ENCODE measurements around the gene STK32B. TPM values are rescaled to one million over a fixed set of nuclear protein-coding genes. Genes with fewer than 3 reads are reported as not detected.

STK32B gene
- total RNA-seq, 2 experiments from 2014 or later: not detected

DNA sequence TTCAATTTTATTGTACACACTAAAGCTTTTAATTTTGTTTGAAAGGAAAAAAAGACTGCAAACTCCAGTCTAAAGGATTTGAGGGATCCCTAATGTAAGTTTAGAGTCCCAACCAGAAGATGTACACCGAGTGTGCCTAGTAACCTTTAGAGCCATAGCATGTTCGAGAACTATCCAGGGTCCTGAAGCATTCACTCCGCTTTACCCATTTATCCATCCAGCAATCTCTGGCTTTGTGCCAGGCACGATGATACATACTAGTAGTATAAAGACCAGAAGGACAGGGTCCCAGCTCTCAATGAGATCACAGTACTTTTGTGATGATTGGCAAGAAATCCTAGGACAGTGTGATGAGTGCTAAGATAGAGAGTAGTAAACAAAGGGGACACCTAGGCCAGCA is 168.7 kb downstream of the STK32B start:
- no peaks in the 10 kb centered on the region for H3K36me3 Mint-ChIP-seq (ENCODE audit: low read depth)
- DNase-seq (no peak), ATAC-seq (no peak)
- intact Hi-C loops (cut with micrococcal nuclease): no loop called here
- H3K4me1 Mint-ChIP-seq (ENCODE audit: low read depth): no peaks in the 10 kb centered on the region
- H3K27me3 Mint-ChIP-seq: no peaks in the 10 kb centered on the region
- TF ChIP-seq, protein P1, sequence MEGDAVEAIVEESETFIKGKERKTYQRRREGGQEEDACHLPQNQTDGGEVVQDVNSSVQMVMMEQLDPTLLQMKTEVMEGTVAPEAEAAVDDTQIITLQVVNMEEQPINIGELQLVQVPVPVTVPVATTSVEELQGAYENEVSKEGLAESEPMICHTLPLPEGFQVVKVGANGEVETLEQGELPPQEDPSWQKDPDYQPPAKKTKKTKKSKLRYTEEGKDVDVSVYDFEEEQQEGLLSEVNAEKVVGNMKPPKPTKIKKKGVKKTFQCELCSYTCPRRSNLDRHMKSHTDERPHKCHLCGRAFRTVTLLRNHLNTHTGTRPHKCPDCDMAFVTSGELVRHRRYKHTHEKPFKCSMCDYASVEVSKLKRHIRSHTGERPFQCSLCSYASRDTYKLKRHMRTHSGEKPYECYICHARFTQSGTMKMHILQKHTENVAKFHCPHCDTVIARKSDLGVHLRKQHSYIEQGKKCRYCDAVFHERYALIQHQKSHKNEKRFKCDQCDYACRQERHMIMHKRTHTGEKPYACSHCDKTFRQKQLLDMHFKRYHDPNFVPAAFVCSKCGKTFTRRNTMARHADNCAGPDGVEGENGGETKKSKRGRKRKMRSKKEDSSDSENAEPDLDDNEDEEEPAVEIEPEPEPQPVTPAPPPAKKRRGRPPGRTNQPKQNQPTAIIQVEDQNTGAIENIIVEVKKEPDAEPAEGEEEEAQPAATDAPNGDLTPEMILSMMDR (IDR thresholded peaks at IDR 0.05): no peak
- ChIA-PET POLR2A (no interaction called here), CTCF (no interaction called here)
- no peak overlapping the region for H3K4me3 Mint-ChIP-seq
- H3K27ac Mint-ChIP-seq: no peak overlapping the region
- H3K9me3 Mint-ChIP-seq: peaks cover 13% of the 10 kb centered on the region

DNA sequence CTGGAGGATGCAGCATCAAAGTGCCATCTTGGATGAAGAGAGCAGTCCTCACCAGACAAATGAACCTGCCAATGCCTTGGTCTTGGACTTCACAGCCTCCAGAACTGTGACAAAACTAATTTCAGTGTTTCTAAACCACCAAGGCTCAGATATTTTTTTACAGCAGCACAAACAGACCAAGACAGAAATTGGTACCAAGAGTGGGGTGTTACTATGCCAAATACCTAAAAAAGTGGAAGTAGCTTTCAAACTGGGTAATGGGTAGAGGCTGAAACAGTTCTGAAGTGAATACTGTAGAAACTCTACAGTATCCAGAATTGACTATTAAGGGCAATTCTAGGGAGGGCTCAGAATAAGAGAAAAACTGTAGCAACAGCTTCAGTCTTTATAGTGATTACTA is 170.8 kb downstream of the STK32B start:
- ChIA-PET CTCF (no interaction called here), POLR2A (no interaction called here)
- intact Hi-C loops (cut with micrococcal nuclease): no loop called here
- Mint-ChIP-seq H3K9me3 (peaks cover 13% of the 10 kb centered on the region), H3K4me3 (no peak overlapping the region), H3K27ac (no peak overlapping the region), H3K27me3 (no peaks in the 10 kb centered on the region), H3K4me1 (ENCODE audit: low read depth) (no peaks in the 10 kb centered on the region), H3K36me3 (ENCODE audit: low read depth) (no peaks in the 10 kb centered on the region)
- ATAC-seq (no peak), DNase-seq (no peak)
- TF ChIP-seq, protein P1 (IDR thresholded peaks at IDR 0.05): no peak

DNA sequence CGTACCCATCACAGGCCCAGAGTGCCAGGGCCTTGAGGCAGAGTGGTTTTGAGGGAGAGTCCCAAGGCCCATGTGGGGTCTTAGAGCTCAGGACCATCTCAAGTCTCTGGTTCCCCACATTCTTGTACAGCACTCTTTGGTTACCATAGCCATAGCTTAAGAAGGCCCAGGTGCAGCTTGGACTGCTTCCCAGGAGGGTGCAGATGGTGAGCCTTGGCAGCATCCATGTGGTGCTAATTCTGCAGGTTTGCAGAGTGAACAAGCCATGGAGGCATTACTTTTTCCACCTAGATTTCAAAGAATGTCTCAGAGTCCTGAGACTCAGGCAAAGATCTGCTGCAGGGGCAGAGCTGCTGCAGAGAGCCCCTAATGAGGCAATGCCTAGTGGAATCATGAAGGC is 171.7 kb downstream of the STK32B start:
- H3K9me3 Mint-ChIP-seq: peaks cover 13% of the 10 kb centered on the region
- no peak overlapping the region for H3K27ac Mint-ChIP-seq
- H3K27me3 Mint-ChIP-seq: no peaks in the 10 kb centered on the region
- POLR2A ChIA-PET: no interaction called here
- no peaks in the 10 kb centered on the region for H3K36me3 Mint-ChIP-seq (ENCODE audit: low read depth)
- CTCF ChIA-PET: no interaction called here
- H3K4me1 Mint-ChIP-seq (ENCODE audit: low read depth): no peaks in the 10 kb centered on the region
- H3K4me3 Mint-ChIP-seq: no peak overlapping the region
- DNase-seq (no peak), ATAC-seq (no peak)
- intact Hi-C loops (cut with micrococcal nuclease): no loop called here
- TF ChIP-seq, protein P1 (IDR thresholded peaks at IDR 0.05): no peak

DNA sequence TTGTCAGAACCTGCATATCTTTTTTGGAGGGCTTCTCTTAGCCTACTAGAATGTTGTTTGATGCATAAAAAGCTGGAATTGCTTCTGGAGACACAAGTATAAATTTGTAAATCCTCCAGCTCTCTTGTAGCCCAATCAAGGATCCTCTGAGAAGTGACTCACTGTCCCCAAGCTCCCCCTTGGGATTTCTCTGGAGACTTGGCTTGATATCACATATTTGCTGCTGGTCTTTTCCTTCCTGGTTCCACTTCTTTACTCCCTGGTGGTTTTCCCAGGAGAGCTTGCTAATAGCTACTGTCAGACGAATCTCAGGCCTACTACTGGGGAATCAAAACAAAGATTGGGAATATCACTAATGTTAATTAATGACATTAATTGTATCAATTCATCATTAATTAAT is 173.1 kb downstream of the STK32B start:
- H3K27me3 Mint-ChIP-seq: no peaks in the 10 kb centered on the region
- TF ChIP-seq, protein P1 (IDR thresholded peaks at IDR 0.05): no peak
- ATAC-seq (no peak), DNase-seq (no peak)
- ChIA-PET CTCF (no interaction called here), POLR2A (no interaction called here)
- no peak overlapping the region for H3K4me3 Mint-ChIP-seq
- peaks cover 13% of the 10 kb centered on the region for H3K9me3 Mint-ChIP-seq
- H3K4me1 Mint-ChIP-seq (ENCODE audit: low read depth): no peaks in the 10 kb centered on the region
- no peaks in the 10 kb centered on the region for H3K36me3 Mint-ChIP-seq (ENCODE audit: low read depth)
- H3K27ac Mint-ChIP-seq: no peak overlapping the region
- intact Hi-C loops (cut with micrococcal nuclease): no loop called here

DNA sequence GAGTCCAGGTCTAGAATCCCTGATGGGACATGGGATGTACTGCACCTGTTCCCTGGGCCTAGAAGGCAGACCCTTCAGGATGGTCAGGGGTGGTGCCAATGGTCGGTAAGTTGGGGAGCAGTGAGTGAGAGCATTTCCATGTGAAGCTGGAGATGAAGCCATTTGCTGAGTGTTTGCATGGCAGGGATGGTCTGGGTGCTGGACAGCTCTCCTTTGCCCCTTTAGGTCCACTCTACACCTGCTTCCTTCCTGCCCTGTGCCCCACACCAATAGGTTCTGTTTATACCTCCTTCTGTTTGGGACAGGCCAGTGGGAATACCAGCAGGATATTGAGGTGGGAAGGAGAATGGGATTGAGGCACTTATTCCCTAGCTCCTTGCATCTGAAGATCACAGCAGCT is 181.3 kb downstream of the STK32B start:
- no peak for DNase-seq
- CTCF ChIA-PET: no interaction called here
- ATAC-seq: no peak

More for the DNA sequence above, 181.3 kb downstream of the STK32B start:
- Mint-ChIP-seq H3K4me3 (no peak overlapping the region), H3K4me1 (ENCODE audit: low read depth) (no peaks in the 10 kb centered on the region), H3K9me3 (no peaks in the 10 kb centered on the region), H3K27me3 (no peaks in the 10 kb centered on the region), H3K36me3 (ENCODE audit: low read depth) (no peaks in the 10 kb centered on the region), H3K27ac (no peak overlapping the region)
- POLR2A ChIA-PET: no interaction called here
- intact Hi-C loops (cut with micrococcal nuclease): no loop called here
- TF ChIP-seq, protein P1 (IDR thresholded peaks at IDR 0.05): no peak

Data from activated CD8-positive, alpha-beta T cell treated with anti-CD3 and anti-CD28 coated beads for 36 hours (primary cell).